Activated CD4-positive, CD25-positive, alpha-beta regulatory T cell treated with anti-CD3 and anti-CD28 coated beads, Interleukin-2, amount 50 U/mL, for 24 hours (primary cell): ENCODE measurements around the gene NMNAT2.

Experiments used
- ATAC-seq, 2 donors: fragments of 150-1000 bp; cut with Tn5 transposase; one replicate each; pipeline ENCODE4 v1.10.0; 2021; ENCODE audit warnings: mild to moderate bottlenecking in 1 of 2, moderate library complexity in 1 of 2

The NMNAT2 gene

DNA sequence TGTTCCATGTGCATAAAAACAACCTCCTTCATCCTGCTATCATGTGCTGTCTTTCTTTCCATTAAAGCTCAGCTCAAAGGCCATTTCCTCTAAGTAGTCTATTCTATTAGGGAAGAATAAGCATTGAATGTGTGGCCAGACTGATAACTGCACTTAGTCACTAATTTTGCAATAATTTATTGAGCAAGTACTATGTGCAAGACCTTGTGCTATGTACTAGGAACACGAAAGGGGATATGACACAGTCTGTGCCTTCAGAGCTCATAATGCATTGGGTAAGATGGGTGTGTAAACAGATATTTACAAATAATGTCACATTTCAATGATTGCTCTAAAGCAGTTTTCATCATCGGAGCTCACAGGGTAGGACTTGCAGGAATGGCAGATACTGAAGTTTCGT is 54.2 kb downstream of the NMNAT2 start:
- no peak for ATAC-seq

- no peak for ATAC-seq
These were observed 57.1 kb downstream of the NMNAT2 start for GRCh38 chr1:183361081-183361480.

GRCh38 chr1:183360473-183360872 is 57.7 kb downstream of the NMNAT2 start:
- no peak for ATAC-seq

DNA sequence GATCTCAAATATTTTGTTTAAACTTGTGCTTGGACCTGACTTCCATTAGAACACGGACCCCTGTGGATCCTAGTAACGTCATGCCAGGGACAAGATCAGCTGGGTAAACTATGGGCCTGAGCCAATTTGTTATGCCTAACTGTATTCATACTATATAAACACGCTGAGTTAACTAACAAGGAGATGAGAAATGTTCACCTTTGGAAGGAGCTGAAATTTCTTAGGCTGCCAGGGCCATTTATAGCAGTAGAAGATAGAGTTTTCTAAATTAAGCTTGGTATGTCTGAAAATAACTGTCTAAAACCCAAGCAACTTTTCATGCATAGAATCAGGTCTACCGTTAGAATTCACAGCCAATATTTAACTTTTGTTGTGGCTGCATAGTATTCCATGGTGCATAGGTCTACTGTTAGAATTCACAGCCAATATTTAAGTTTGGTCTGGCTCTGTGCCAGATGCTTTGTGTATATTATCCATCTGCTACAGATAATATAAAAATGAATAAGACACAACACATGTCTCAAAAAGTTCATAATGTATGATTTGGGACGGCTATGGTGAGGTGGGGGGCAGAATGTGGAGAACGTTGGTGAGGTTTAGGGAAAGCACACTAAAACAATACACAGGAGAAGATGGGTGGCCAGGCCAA is 61.5 kb downstream of the NMNAT2 start:
- no peak for ATAC-seq

GRCh38 chr1:183355797-183356196 is 62.4 kb downstream of the NMNAT2 start:
- no peak for ATAC-seq

DNA sequence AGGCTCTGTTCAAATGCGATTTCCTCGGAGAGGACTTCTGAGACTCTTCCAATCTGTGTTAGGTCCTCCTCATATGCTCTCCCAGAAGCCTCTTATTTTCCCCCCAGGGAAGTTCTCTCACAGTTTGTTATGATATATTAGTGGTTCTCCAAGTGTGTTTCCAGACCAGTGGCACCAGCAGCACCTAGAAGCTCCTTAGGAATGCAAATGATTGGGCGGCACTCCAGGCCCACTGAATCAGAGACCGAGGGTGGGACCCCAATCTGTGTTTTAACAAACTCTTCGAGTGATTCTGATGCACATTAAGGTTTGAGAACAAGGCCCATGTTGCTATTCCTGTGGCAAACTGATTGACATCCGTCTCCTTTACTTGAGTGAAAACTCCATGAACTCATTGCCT is 63.0 kb downstream of the NMNAT2 start:
- ATAC-seq = no peak

GRCh38 chr1:183353597-183353996 is 64.6 kb downstream of the NMNAT2 start:
- no peak for ATAC-seq

DNA sequence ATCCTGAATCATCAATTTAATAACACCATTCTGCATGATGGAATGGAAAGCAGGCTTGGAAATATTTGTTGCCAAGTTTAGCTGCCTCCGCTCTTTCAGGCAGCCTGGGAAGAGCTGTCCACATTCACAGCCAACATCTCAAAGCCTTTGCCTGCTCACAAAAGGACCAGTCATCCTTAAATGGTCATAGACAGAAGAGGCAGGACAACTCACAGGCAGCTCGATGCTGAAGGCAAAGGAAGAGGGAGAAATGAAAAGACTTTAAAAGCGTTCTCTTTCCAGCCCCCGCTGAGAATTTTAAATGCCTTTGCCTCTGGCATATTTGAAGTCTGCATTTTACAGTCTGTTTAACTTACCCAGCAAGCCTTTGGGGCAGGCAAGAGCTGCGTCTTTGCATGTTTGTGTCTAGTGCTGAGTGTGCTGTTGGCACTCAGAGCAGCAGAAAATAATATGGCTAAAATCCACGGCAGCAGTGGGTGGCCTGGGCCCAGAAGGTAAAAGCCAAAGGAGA is 68.9 kb downstream of the NMNAT2 start:
- ATAC-seq = no peak

GRCh38 chr1:183346276-183346732 is 71.9 kb downstream of the NMNAT2 start:
- ATAC-seq = no peak

- no peak for ATAC-seq
These were observed 78.5 kb downstream of the NMNAT2 start for GRCh38 chr1:183339556-183340167.

- no peak for ATAC-seq
These were observed 87.0 kb downstream of the NMNAT2 start for GRCh38 chr1:183331091-183331742.

DNA sequence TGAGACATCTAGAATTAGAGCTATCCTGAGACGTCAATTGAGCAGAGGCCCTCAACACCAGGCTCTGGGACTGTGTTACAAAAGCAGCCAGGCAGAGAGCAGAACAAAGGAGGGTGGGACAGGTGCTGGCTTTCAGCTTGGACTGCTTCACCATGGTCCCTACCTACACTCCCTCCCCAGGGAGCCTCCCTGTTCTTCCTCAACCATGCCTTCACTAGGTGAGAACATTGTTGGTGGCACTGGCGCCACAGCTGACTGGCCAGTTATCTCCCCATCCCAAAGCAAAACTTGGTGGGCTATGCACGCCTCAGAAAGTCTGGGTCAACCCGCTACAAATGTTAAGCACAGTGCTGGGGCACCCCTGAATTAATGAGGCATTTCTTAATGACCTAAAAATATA is 87.8 kb downstream of the NMNAT2 start:
- no peak for ATAC-seq

GRCh38 chr1:183328371-183328770 is 89.8 kb downstream of the NMNAT2 start:
- no peak for ATAC-seq

GRCh38 chr1:183327434-183328290 is 90.5 kb downstream of the NMNAT2 start:
- ATAC-seq = no peak

DNA sequence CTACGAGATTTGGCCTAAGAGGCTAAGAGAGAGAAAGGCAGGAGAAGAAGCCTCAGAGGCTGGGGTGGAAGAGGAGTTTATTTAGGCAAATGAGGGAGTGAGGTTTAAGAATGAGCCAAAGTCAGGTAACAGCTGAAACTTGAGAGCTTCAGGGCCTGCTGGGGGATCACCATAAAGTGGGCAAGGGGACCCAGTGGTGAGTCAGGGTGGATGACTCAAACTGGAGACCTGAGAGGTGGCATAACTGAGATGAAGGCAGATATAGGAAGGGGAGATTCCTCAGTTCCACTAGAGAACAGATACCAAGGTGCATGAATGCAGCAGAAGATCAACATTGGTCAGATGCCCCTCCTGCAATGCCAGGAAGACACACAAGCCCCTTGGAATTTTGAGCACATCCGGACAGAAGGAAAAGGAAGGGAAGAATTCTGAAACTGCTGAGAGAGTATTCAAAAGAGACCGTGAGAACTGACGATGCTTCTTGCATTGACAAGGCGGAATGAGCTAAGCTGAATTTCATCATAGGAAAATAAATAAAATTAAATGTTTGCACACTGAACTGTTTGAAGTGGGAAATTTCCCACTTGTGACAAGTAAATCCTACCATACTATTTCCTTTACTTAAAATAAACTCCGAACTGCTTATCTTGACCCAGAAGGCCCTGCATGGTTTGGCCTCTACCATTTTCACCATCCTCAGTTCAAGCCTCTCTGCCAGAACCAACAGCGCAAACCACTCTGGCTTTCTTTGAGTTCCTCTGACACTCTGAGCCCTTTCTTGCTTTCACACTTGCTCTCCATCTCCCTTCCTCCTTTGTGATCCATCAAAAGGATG is 94.1 kb downstream of the NMNAT2 start:
- no peak for ATAC-seq

DNA sequence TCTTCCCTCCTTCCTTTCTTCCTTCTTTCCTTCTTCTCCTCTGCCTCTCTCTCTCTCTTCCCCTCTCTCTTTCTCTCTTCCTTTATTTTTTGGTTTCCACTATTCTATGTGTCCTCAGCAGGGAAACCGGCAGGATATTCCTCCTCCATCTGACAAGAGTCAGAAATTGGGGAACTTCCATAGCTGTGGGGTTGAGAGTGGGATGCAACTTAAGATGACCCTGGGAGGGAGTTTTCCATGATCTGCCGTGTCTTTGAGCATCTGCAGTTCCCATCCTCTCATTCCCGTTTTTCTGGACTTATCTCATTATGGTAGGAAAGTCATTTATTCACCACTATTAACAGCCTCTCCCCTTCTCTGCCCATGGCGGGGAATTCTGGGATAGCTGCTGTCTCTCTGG is 98.6 kb downstream of the NMNAT2 start:
- no peak for ATAC-seq

GRCh38 chr1:183319051-183319450 is 99.1 kb downstream of the NMNAT2 start:
- no peak for ATAC-seq

GRCh38 chr1:183318433-183318832 is 99.7 kb downstream of the NMNAT2 start:
- no peak for ATAC-seq

- ATAC-seq = no peak
These were observed 102.0 kb downstream of the NMNAT2 start for GRCh38 chr1:183315991-183316758.

GRCh38 chr1:183313063-183313462 is 105.1 kb downstream of the NMNAT2 start:
- ATAC-seq = no peak
